HG02678 (cell line): ENCODE measurements around the gene IFI44.
A peak's percentile ranks its signal among the peaks of the same experiment; 100 is the strongest.

ENCODE experiments used
- ATAC-seq: cut with Tn5 transposase; IDR thresholded peaks from one replicate; pipeline ENCODE4 v1.9.1; 2021; ENCODE audit warnings: mild to moderate bottlenecking, moderate library complexity; ENCODE audit not compliant: unreplicated experiment

The IFI44 gene

GRCh38 chr1:78650114-78650660, 556 bp downstream of the IFI44 start:
- no peak for ATAC-seq

DNA sequence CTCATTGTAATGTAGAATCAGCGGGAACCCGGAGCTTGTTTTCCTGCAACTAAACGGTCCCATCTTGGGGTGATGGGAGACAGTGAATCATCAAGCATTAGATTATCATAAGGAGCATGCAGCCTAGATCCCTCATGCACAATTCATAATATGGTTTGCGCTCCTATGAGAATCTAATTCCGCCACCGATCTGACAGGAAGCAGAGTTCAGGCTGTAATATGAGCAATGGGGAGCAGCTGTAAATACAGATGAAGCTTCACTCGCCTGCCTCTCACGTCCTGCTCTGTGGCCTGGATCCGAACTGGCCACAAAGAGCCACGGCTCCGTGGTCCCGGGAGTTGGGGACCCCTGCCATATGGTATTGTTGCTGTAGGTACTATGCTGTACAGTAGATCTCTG, 1.6 kb downstream of the IFI44 start:
- ATAC-seq = peak; percentile 53

DNA sequence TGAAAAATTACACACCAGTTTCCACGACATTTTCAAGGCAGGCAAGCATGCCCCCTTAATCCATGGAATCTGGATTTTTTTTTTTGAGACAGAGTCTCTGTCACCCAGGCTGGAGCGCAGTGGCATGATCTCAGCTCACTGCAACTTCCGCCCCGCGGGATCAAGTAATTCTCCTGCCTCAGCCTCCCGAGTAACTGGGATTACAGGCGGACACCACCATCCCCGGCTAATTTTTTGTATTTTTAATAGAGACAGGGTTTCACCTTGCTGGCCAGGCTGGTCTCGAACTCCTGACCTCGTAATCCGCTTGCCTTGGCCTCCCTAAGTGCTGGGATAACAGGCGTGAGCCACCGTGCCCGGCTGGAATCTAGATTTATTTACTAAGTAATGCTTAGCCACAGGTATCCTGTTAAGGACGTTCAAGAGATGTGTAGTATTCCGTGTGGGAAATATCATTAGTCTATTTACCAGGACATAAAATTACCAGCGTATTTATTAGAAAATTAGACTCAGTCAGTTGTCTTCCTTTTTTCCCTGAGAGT, 2.5 kb downstream of the IFI44 start:
- no peak for ATAC-seq

- ATAC-seq = no peak
Measured at GRCh38 chr1:78658901-78659300, 9.3 kb downstream of the IFI44 start.

DNA sequence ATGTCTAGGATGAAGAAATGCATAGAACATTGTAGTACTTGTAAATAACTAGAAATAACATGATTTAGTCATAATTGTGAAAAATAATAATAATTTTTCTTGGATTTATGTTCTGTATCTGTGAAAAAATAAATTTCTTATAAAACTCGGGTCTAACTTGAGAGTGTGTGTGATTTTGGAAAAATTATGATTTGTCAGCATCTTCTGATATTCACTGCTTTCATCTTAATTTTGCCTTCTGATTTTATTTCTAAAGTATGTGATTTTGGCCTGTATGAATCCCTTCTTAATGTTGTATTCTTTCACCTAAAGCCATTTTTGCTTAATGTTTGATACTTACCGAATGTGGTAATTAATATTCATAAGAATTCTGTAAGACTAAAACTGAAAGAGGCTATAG, 14.3 kb downstream of the IFI44 start:
- no peak for ATAC-seq

- ATAC-seq = no peak
Measured at GRCh38 chr1:78664763-78665162, 15.1 kb downstream of the IFI44 start.

DNA sequence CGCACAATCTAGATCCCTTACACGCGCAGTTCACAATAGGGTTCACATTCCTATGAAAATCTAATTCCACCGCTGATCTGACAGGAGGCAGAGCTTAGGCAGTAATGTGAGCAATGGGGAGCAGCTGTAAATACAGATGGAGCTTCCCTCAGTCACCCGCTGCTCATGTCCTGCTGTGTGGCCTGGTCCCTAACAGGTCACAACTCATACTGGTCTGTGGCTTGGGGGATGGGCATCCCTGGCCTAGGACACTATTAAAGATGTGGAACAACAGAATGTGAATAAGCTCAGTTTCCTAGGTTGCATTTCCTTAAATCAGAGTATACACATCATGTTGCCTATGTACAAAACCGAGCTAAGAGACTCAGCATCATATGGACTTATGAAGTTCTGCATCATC, 16.2 kb downstream of the IFI44 start:
- no peak for ATAC-seq

- no peak for ATAC-seq
Measured at GRCh38 chr1:78667939-78668338, 18.3 kb downstream of the IFI44 start.

GRCh38 chr1:78668427-78668826, 18.8 kb downstream of the IFI44 start:
- no peak for ATAC-seq

GRCh38 chr1:78672428-78672827, 22.8 kb downstream of the IFI44 start:
- no peak for ATAC-seq

GRCh38 chr1:78673120-78673519, 23.5 kb downstream of the IFI44 start:
- ATAC-seq = no peak

- peak; percentile 34 for ATAC-seq
Measured at GRCh38 chr1:78676347-78676982, 26.8 kb downstream of the IFI44 start.

GRCh38 chr1:78676993-78677392, 27.4 kb downstream of the IFI44 start:
- ATAC-seq = no peak

DNA sequence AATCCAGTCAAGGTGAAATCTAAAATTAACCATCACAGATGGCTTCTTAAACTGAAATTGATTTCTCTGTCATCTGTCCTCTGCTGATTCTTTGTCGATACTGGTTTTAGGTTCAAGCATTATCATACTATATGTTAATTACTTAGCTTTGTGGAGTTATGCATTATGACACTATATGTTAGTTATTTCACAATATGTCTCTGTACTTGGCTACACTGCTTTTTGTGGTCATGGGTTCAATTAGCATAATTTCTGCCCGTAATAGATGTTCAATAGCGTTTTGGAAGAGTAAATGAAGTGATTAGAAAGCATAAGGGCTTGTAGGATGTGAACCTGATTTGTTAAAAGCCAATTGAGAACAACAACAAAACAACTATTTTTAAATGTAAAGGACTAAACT, 28.2 kb downstream of the IFI44 start:
- no peak for ATAC-seq

DNA sequence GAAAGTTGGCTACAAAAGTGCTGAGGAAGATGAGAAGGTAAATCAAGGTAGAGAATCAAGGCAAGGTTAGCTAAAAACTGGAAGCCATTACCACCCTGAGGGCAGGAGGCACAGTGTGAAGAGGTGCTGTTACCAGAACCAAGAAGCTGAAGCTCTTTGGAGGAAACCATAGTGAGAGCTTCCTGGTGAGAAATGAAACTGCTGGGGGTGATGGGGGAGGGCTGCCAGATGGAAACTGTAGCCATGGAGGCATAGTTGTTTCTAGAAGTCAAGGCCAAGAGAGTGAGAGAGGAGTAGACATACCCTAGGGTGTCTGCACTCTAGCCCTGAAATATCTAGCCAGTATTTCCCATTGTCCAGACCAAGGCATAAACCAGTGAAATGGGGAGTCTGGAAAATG, 28.7 kb downstream of the IFI44 start:
- peak; percentile 81 for ATAC-seq

DNA sequence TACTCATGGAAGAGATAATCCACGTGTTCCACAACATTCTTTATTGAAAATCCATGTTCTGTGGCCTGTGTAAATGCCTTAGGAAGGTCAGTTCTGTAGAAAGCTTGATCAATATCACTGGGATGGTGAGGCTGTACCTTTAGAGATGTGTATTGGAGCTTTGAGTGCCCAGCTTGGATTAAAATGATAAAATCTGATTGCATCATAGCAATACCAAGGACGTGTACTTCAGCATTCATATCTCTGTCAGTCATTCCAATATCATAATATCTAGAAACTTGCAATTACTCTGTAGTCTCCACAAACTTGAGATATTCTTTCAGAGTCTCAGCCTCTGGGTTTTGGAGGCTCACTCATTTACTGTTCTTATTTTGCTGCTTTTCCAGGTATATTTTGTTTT, 31.6 kb downstream of the IFI44 start:
- no peak for ATAC-seq

- ATAC-seq = no peak
Measured at GRCh38 chr1:78682496-78682895, 32.9 kb downstream of the IFI44 start.

DNA sequence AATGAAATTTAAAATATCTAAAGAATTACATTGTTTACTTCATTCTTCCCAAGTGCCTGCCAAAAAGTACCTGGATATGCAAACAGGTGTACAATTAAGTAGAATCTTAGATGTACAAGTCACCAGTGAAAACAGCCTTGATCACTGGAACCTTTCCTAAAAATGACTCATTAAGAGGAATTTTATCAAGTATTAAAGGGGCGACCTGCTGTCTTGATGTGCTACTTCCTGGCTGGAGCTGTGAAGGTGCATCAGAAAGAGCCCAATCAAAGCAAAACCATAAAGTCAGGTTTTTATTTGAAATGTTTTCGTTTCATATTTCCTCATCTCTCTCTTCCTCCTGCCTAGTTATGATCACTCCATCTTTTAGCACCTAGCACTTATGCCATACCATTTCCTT, 33.4 kb downstream of the IFI44 start:
- no peak for ATAC-seq

DNA sequence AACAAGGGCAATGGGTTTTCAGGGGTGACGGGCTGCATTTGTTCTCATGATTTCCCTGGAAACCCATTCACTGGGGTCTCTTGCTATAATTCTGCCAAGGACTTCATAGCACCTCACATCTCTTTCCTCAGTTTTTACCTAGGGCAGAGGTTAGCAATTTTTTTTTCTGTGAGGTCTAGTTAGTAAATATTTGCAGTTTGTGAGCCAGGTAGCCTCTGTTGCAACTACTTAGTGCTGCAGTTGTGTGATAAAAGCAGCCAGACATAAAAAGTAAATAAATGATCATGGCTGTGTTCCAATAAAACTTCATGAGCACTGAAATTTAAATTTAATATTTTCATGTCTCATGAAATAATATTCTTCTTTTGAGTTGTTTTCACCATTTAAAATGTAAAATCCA, 37.7 kb downstream of the IFI44 start:
- ATAC-seq = no peak

DNA sequence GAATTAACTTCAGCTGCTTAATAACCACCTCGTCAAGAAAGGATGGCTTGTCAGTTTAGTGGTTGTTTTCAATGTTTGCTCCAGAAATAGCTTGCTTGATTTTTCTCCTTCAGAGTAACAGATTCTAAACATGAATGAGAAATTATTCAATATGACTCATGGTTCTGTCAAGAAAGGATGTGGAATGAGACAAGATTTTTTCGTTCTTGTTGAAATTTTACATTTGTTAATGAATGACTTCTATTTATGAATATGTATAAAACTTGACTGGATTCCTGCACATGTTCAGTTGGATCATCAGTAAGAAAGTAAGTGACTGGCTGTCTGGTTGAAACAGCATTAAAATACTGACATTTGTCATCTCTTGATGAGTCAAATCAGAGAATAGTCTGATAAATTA, 38.3 kb downstream of the IFI44 start:
- ATAC-seq = no peak

DNA sequence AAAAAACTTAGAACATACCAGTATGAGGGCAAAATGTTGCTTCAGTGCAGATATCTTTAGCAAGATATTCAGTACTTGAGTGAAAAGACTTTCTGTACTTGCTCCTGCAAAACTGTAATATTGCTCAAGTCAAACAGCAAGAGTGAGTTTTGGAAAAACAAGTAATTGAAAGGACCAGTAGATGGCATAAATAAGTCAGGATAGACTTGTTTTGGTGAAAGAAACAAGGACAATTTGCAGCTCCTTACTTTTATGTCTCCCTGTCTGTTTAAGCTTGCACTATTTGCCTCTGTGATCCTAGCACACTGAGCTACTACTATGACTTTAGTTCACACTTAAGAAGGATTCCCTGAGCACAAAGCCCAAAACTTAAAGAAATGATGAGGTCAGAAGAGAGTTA, 39.1 kb downstream of the IFI44 start:
- no peak for ATAC-seq

GRCh38 chr1:78690516-78690915, 40.9 kb downstream of the IFI44 start:
- ATAC-seq = no peak
